Bronchial epithelial cell (primary cell): ENCODE results near the gene NOMO2. TPM values are rescaled to one million over a fixed set of nuclear protein-coding genes. Genes with fewer than 3 reads are reported as not detected.
"Not testable (repeated sequence)": the region's sequence is repeated elsewhere in the genome, so short reads cannot be mapped to it uniquely, and the experiment has no call there.

ENCODE experiments used
- DNase-seq: peaks from one replicate; pipeline ENCODE4 v3.0.0-alpha.2; 2010; ENCODE audit warnings: low read depth
- FAIRE-seq: peaks from 2 replicates; lab custom pipeline; 2011; peaks lifted over from hg19 to GRCh38; lab: Jason Lieb, UNC
- H3K27me3 ChIP-seq: 2 replicates; pipeline ENCODE4 v1.5.1; 2011; ENCODE audit warnings: low read length; ENCODE audit not compliant: control insufficient read depth, insufficient read depth
- H3K36me3 ChIP-seq: 2 replicates; pipeline ENCODE4 v1.5.1; 2011; ENCODE audit warnings: low read length; ENCODE audit not compliant: control insufficient read depth, insufficient read depth
- H3K4me3 ChIP-seq: 2 replicates; pipeline ENCODE4 v1.5.1; 2011; ENCODE audit warnings: mild to moderate bottlenecking, low read depth, low read length, control low read depth
- CTCF ChIP-seq: IDR thresholded peaks from 2 replicates; pipeline ENCODE4 v1.5.1; 2011; ENCODE audit warnings: mild to moderate bottlenecking, moderate library complexity, low read length, control low read depth, inconsistent platforms; ENCODE audit not compliant: insufficient read depth, severe bottlenecking
- total RNA-seq: library from RNA; depleted of rRNA; stranded (reverse); fragments of >200 nt; gene quantifications from 2 replicates; pipeline ENCODE4 v1.2.1, GENCODE V29; 2014

NOMO2 gene
- total RNA-seq, 1 donor from 2014 or later: 111 TPM

- not testable (repeated sequence) for H3K27me3 ChIP-seq, H3K36me3 ChIP-seq, FAIRE-seq, H3K4me3 ChIP-seq, DNase-seq
These were observed 27.9 kb upstream of the NOMO2 start for GRCh38 chr16:18589806-18590205.

- DNase-seq, H3K36me3 ChIP-seq, H3K27me3 ChIP-seq, H3K4me3 ChIP-seq: not testable (repeated sequence)
- peak; percentile 64 for FAIRE-seq
These were observed 25.0 kb upstream of the NOMO2 start for GRCh38 chr16:18586560-18587540.

GRCh38 chr16:18585789-18586188 lies 23.9 kb upstream of the NOMO2 start:
- not testable (repeated sequence) for FAIRE-seq, DNase-seq, H3K36me3 ChIP-seq, H3K4me3 ChIP-seq, H3K27me3 ChIP-seq

GRCh38 chr16:18582902-18583301 lies 21.0 kb upstream of the NOMO2 start:
- Histone ChIP-seq H3K36me3 (no peaks in the 10 kb centered on the region), H3K27me3 (no peaks in the 10 kb centered on the region), H3K4me3 (no peak overlapping the region)
- FAIRE-seq (no peak), DNase-seq (no peak)
- no peak for TF ChIP-seq CTCF

- peak; percentile 89 for FAIRE-seq
- not testable (repeated sequence) for DNase-seq, H3K36me3 ChIP-seq, H3K27me3 ChIP-seq, H3K4me3 ChIP-seq
These were observed 18.5 kb upstream of the NOMO2 start for GRCh38 chr16:18580396-18580795.

- H3K27me3 ChIP-seq, H3K36me3 ChIP-seq, H3K4me3 ChIP-seq, DNase-seq, FAIRE-seq: not testable (repeated sequence)
These were observed 17.4 kb upstream of the NOMO2 start for GRCh38 chr16:18579261-18579660.

GRCh38 chr16:18577942-18578341 lies 16.0 kb upstream of the NOMO2 start:
- H3K4me3 ChIP-seq, H3K36me3 ChIP-seq, H3K27me3 ChIP-seq, DNase-seq, FAIRE-seq: not testable (repeated sequence)

- not testable (repeated sequence) for FAIRE-seq, DNase-seq, H3K4me3 ChIP-seq, H3K27me3 ChIP-seq, H3K36me3 ChIP-seq
These were observed 14.0 kb upstream of the NOMO2 start for GRCh38 chr16:18575945-18576344.

GRCh38 chr16:18575298-18575917 lies 13.5 kb upstream of the NOMO2 start:
- H3K27me3 ChIP-seq, DNase-seq, FAIRE-seq, H3K36me3 ChIP-seq, H3K4me3 ChIP-seq: not testable (repeated sequence)

- not testable (repeated sequence) for H3K27me3 ChIP-seq, DNase-seq, FAIRE-seq, H3K36me3 ChIP-seq, H3K4me3 ChIP-seq
These were observed 12.0 kb upstream of the NOMO2 start for GRCh38 chr16:18573887-18574286.

GRCh38 chr16:18572973-18573372 lies 11.1 kb upstream of the NOMO2 start:
- H3K27me3 ChIP-seq, FAIRE-seq, DNase-seq, H3K4me3 ChIP-seq, H3K36me3 ChIP-seq: not testable (repeated sequence)

- not testable (repeated sequence) for DNase-seq, H3K27me3 ChIP-seq, H3K4me3 ChIP-seq, FAIRE-seq, H3K36me3 ChIP-seq
These were observed 9.5 kb upstream of the NOMO2 start for GRCh38 chr16:18571307-18571850.
